PC-3 (cell line): ENCODE data around the gene SEPHS1. TPM values are rescaled to one million over a fixed set of nuclear protein-coding genes. Genes with fewer than 3 reads are reported as not detected.
"Not testable (repeated sequence)": the region's sequence is repeated elsewhere in the genome, so short reads cannot be mapped to it uniquely, and the experiment has no call there.

Source experiments
- ATAC-seq: fragments of 200-7000 bp; cut with Tn5 transposase; 2 replicates; pipeline ENCODE4 v1.9.1; 2020; ENCODE audit warnings: mild to moderate bottlenecking, moderate library complexity
- BruUV-seq: library from RNA; stranded (reverse); fragments of 400-500 nt; replicated peaks from 2 replicates; lab custom pipeline; 2021; lab: Mats Ljungman, UMichigan
- CTCF ChIA-PET: fragments of 300-600 bp; sonication (Branson Sonifier 250); formaldehyde crosslinking; loops from one replicate; lab custom pipeline; 2022; ENCODE audit warnings: antibody characterized with exemption; lab: Charles Lee
- POLR2A ChIA-PET: fragments of 300-600 bp; sonication (Branson Sonifier 250); formaldehyde crosslinking; loops from one replicate; lab custom pipeline; 2022; ENCODE audit warnings: antibody characterized with exemption; ENCODE audit not compliant: unreplicated experiment; lab: Charles Lee
- DNase-seq: peaks from one replicate; pipeline ENCODE4 v3.0.0-alpha.2; 2015
- H2AFZ ChIP-seq: fragments of 300-600 bp; sonication (generic); 2 replicates; pipeline ENCODE4 v1.6.0; 2016; ENCODE audit warnings: antibody characterized with exemption, low read length
- H3F3A ChIP-seq: fragments of 300-600 bp; sonication (generic); one replicate; pipeline ENCODE4 v1.6.0; 2017; ENCODE audit warnings: antibody characterized with exemption, low read length, control low read depth, mild to moderate bottlenecking; ENCODE audit not compliant: unreplicated experiment
- H3K27ac ChIP-seq: fragments of 300-600 bp; sonication (generic); 2 replicates; pipeline ENCODE4 v1.5.1; 2016; ENCODE audit warnings: mild to moderate bottlenecking, low read length
- H3K27me3 ChIP-seq: fragments of 300-600 bp; sonication (generic); 2 replicates; pipeline ENCODE4 v1.6.1; 2016; ENCODE audit warnings: low read length, mixed read lengths
- H3K36me3 ChIP-seq: fragments of 300-600 bp; sonication (generic); 2 replicates; pipeline ENCODE4 v1.6.1; 2016; ENCODE audit warnings: low read depth, mixed run types, low read length, mixed read lengths
- H3K4me1 ChIP-seq: fragments of 300-600 bp; sonication (generic); 2 replicates; pipeline ENCODE4 v1.5.1; 2016; ENCODE audit warnings: low read length; ENCODE audit not compliant: insufficient read depth
- H3K4me2 ChIP-seq: fragments of 300-600 bp; sonication (generic); 2 replicates; pipeline ENCODE4 v1.6.0; 2016; ENCODE audit warnings: low read length
- H3K4me3 ChIP-seq: fragments of 300-600 bp; sonication (generic); 2 replicates; pipeline ENCODE4 v1.5.1; 2016; ENCODE audit warnings: mild to moderate bottlenecking, low read length, mixed read lengths
- H3K79me2 ChIP-seq: fragments of 300-600 bp; sonication (generic); 2 replicates; pipeline ENCODE4 v1.6.1; 2017; ENCODE audit warnings: low read length, mixed read lengths
- H3K9ac ChIP-seq: fragments of 300-600 bp; sonication (generic); 2 replicates; pipeline ENCODE4 v1.6.0; 2016; ENCODE audit warnings: mild to moderate bottlenecking, low read length
- H3K9me2 ChIP-seq: fragments of 300-600 bp; sonication (generic); replicated peaks from 2 replicates; pipeline ENCODE4 v1.6.1; 2016; ENCODE audit warnings: mixed run types, low read length, mixed read lengths
- H3K9me3 ChIP-seq: fragments of 300-600 bp; sonication (generic); 2 replicates; pipeline ENCODE4 v1.6.1; 2016; ENCODE audit warnings: low read length, mixed read lengths
- H4K20me1 ChIP-seq: fragments of 300-600 bp; sonication (generic); 2 replicates; pipeline ENCODE4 v1.6.1; 2016; ENCODE audit warnings: low read length, mixed read lengths
- EZH2 ChIP-seq: fragments of 300-600 bp; sonication (generic); IDR thresholded peaks from one replicate; pipeline ENCODE4 v1.6.1; 2017; ENCODE audit warnings: antibody characterized with exemption, mild to moderate bottlenecking, low read length; ENCODE audit not compliant: unreplicated experiment
- EZH2phosphoT487 ChIP-seq: fragments of 300-600 bp; sonication (generic); IDR thresholded peaks from 2 replicates; pipeline ENCODE4 v1.6.1; 2018; ENCODE audit warnings: mild to moderate bottlenecking, antibody characterized with exemption, low read length, borderline replicate concordance
- intact Hi-C: fragments of 100-400 bp; cut with micrococcal nuclease; formaldehyde crosslinking; loops from 2 replicates; pipeline ENCODE4 v1.9.0; 2023
- total RNA-seq: library from RNA; depleted of rRNA; stranded (reverse); fragments of >200 nt; gene quantifications from 2 replicates; pipeline ENCODE4 v1.2.3, GENCODE V29; 2014
- TF ChIP-seq, protein P1 (sequence below): fragments of 300-600 bp; sonication (generic); conservative IDR thresholded peaks from 2 replicates; pipeline ENCODE4 v1.5.1; 2017; ENCODE audit warnings: antibody characterized with exemption, low read depth, mild to moderate bottlenecking, low read length

Gene SEPHS1
- total RNA-seq, 1 experiment from 2014 or later = 42.5 TPM

DNA sequence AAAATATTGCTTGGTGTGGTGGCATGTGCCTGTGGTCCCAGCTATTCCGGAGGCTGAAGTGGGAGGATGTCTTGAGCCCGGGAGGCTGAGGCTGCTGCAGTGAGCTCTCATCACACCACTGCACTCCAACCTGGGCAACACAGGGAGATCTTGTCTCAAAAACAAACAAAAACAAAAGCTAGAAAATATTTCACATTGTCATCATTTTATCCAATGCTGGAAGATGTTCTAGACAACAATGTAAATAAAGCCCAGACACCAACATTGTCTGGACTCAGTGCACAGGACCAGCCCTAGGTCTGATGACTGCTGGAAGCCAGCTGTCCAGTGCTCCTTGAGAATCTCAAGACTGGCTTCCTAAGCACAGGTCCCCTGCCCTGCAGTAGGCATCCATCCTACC is 13.5 kb downstream of the SEPHS1 start:
- no peaks in the 10 kb centered on the region for H3F3A ChIP-seq
- ChIA-PET POLR2A (no interaction called here), CTCF (no interaction called here)
- H3K4me1 ChIP-seq = no peaks in the 10 kb centered on the region
- no TSS peak for BruUV-seq
- no peaks in the 10 kb centered on the region for H3K79me2 ChIP-seq
- no peaks in the 10 kb centered on the region for H4K20me1 ChIP-seq
- no peak overlapping the region for H3K27ac ChIP-seq
- DNase-seq (no peak), ATAC-seq (no peak)
- H3K9me2 ChIP-seq = no peaks in the 10 kb centered on the region
- TF ChIP-seq EZH2 (no peak), EZH2phosphoT487 (no peak)
- TF ChIP-seq, protein P1, sequence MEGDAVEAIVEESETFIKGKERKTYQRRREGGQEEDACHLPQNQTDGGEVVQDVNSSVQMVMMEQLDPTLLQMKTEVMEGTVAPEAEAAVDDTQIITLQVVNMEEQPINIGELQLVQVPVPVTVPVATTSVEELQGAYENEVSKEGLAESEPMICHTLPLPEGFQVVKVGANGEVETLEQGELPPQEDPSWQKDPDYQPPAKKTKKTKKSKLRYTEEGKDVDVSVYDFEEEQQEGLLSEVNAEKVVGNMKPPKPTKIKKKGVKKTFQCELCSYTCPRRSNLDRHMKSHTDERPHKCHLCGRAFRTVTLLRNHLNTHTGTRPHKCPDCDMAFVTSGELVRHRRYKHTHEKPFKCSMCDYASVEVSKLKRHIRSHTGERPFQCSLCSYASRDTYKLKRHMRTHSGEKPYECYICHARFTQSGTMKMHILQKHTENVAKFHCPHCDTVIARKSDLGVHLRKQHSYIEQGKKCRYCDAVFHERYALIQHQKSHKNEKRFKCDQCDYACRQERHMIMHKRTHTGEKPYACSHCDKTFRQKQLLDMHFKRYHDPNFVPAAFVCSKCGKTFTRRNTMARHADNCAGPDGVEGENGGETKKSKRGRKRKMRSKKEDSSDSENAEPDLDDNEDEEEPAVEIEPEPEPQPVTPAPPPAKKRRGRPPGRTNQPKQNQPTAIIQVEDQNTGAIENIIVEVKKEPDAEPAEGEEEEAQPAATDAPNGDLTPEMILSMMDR = no peak
- H3K9me3 ChIP-seq = no peaks in the 10 kb centered on the region
- H3K4me2 ChIP-seq = no peak overlapping the region
- no peak overlapping the region for H3K9ac ChIP-seq
- no peaks in the 10 kb centered on the region for H3K27me3 ChIP-seq
- H2AFZ ChIP-seq = no peak overlapping the region
- no peaks in the 10 kb centered on the region for H3K36me3 ChIP-seq
- intact Hi-C loops = no loop called here
- H3K4me3 ChIP-seq = no peak overlapping the region

DNA sequence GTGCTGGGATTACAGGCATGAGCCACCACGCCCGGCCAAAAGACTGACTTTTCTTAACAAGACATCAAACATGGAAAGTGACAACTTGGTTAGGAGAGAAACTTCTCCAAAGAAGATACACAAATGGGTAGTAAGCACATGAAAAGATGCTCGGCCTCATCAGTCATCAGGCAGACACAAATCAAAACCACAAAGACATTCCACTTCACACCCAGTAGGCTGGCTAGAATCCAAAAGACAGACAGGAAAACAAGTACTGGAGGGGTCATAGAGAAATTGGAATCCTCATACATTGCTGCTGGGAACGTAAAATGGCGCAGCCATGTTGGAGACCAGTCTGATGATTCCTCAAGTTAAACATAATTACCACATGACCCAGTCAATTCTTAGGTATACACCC is 16.4 kb downstream of the SEPHS1 start:
- CTCF ChIA-PET = no interaction called here

DNA sequence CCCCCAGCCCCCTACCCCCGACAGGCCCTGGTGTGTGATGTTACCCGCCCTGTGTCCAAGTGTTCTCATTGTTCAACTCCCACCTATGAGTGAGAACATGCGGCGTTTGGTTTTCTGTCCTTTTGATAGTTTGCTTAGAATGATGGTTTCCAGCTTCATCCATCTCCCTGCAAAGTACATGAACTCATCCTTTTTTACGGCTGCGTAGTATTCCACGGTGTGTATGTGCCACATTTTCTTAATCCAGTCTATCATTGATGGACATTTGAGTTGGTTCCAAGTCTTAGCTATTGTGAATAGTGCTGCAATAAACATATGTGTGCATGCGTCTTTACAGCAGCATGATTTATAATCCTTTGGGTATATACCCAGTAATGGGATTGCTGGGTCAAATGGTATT is 17.1 kb downstream of the SEPHS1 start:
- H3K4me2 ChIP-seq, ATAC-seq, H4K20me1 ChIP-seq, H3K9me2 ChIP-seq, H3K4me1 ChIP-seq, BruUV-seq, H3K9me3 ChIP-seq, H3K27me3 ChIP-seq, H3K79me2 ChIP-seq, H3F3A ChIP-seq, H3K27ac ChIP-seq, DNase-seq, H3K4me3 ChIP-seq, H3K9ac ChIP-seq, H2AFZ ChIP-seq, H3K36me3 ChIP-seq, intact Hi-C loops, CTCF ChIA-PET: not testable (repeated sequence)
- POLR2A ChIA-PET = interaction anchor here (0.8 kb wide), 1 partner anchor 522 kb away, joined by 4 read pairs; no protein-coding TSS in a partner anchor

More for the DNA sequence above, 16.4 kb downstream of the SEPHS1 start:
- H3K27me3 ChIP-seq = no peaks in the 10 kb centered on the region
- H3K27ac ChIP-seq = no peak overlapping the region
- H4K20me1 ChIP-seq = no peaks in the 10 kb centered on the region
- no peak overlapping the region for H2AFZ ChIP-seq
- ATAC-seq = no peak
- BruUV-seq = no TSS peak
- H3K9me2 ChIP-seq = no peaks in the 10 kb centered on the region
- no peaks in the 10 kb centered on the region; the same call in 1 of the 2 replicates for H3K36me3 ChIP-seq
- no peak overlapping the region for H3K9ac ChIP-seq
- H3K4me1 ChIP-seq = no peaks in the 10 kb centered on the region
- no peak for TF ChIP-seq EZH2
- TF ChIP-seq, protein P1 = no peak
- no peak for TF ChIP-seq EZH2phosphoT487
- no peaks in the 10 kb centered on the region for H3K79me2 ChIP-seq
- no peak overlapping the region for H3K4me3 ChIP-seq
- no peak for DNase-seq
- H3F3A ChIP-seq = no peaks in the 10 kb centered on the region
- H3K9me3 ChIP-seq = no peaks in the 10 kb centered on the region
- POLR2A ChIA-PET = no interaction called here
- intact Hi-C loops = no loop called here
- H3K4me2 ChIP-seq = no peak overlapping the region
